Osteoblast (primary cell): ENCODE measurements around the gene FAM117A. TPM values are rescaled to one million over a fixed set of nuclear protein-coding genes. Genes with fewer than 3 reads are reported as not detected.

Experiments used
- DNase-seq: peaks from one replicate; pipeline ENCODE4 v3.0.0; 2011; ENCODE audit warnings: low spot score, mixed read lengths; ENCODE audit not compliant: insufficient read length; ENCODE audit errors: missing footprints
- H2AFZ ChIP-seq: 2 replicates; pipeline ENCODE4 v1.6.0; 2011; ENCODE audit warnings: mild to moderate bottlenecking, low read length
- H3K27ac ChIP-seq: 2 replicates; pipeline ENCODE4 v1.5.1; 2011; ENCODE audit warnings: mild to moderate bottlenecking, low read depth, low read length, moderate library complexity
- H3K27me3 ChIP-seq: 2 replicates; pipeline ENCODE4 v1.6.0; 2012; ENCODE audit warnings: mild to moderate bottlenecking, control low read depth, inconsistent platforms, low read length, moderate library complexity; ENCODE audit not compliant: insufficient read depth
- H3K36me3 ChIP-seq: 2 replicates; pipeline ENCODE4 v1.5.1; 2011; ENCODE audit warnings: mild to moderate bottlenecking, low read length, control low read depth, moderate library complexity; ENCODE audit not compliant: insufficient read depth
- H3K4me1 ChIP-seq: 2 replicates; pipeline ENCODE4 v1.5.1; 2011; ENCODE audit warnings: mild to moderate bottlenecking, low read length, control low read depth, moderate library complexity; ENCODE audit not compliant: insufficient read depth
- H3K4me2 ChIP-seq: 2 replicates; pipeline ENCODE4 v1.6.0; 2011; ENCODE audit warnings: mild to moderate bottlenecking, low read length; ENCODE audit not compliant: insufficient read depth
- H3K4me3 ChIP-seq: fragments of 200-600 bp; sonication (generic); 3 replicates; pipeline ENCODE4 v1.5.1; 2012; ENCODE audit warnings: mild to moderate bottlenecking, low read length, inconsistent platforms; ENCODE audit not compliant: insufficient read depth
- H3K79me2 ChIP-seq: 2 replicates; pipeline ENCODE4 v1.6.0; 2012; ENCODE audit warnings: mild to moderate bottlenecking, low read length, control low read depth, inconsistent platforms; ENCODE audit not compliant: insufficient read depth
- H3K9me3 ChIP-seq: 2 replicates; pipeline ENCODE4 v1.5.1; 2011; ENCODE audit warnings: low read depth, low read length, control low read depth
- H4K20me1 ChIP-seq: 2 replicates; pipeline ENCODE4 v1.6.0; 2012; ENCODE audit warnings: mild to moderate bottlenecking, low read length, control low read depth; ENCODE audit not compliant: insufficient read depth
- total RNA-seq: library from RNA; depleted of rRNA; stranded (reverse); fragments of >200 nt; gene quantifications from 2 replicates; pipeline ENCODE4 v1.2.3, GENCODE V29; 2012
- TF ChIP-seq, protein P1 (sequence below): IDR thresholded peaks from 2 replicates; pipeline ENCODE4 v1.5.1; 2011; ENCODE audit warnings: mild to moderate bottlenecking, low read depth, low read length, moderate library complexity; ENCODE audit errors: extremely low read depth

FAM117A gene
- total RNA-seq, 1 donor, result 8.7 TPM

DNA sequence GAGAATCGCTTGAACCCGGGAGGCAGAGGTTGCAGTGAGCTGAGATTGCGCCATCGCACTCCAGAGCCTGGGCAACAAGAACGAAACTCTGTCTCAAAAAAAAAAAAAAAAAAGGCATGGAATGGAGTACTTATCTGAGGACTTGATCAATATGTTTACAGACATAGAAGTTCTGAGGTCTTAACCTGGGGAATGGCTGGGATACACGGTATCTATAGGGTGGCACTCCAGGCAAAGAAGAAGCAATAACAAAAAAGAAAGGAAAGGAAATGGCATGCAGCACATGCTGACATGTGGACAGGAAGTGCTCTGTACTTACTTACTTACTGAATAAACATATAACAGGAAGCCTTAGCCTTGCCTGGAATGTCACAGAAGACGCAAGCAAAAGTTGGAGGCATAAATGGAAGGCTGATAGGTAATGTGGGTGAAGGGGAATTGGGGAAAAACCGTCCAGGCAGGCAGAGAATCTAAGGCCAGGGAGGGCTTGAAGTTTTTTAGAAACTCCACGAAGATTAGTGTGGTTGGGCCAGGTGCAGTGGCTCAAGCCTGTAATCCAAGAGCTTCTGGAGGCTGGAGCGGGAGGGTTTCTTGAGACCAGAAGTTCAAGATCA is 75.9 kb downstream of the FAM117A start:
- no peaks in the 10 kb centered on the region for H3K27me3 ChIP-seq
- H3K4me2 ChIP-seq, result no peak overlapping the region
- no peak overlapping the region for H3K4me3 ChIP-seq
- no peak for DNase-seq
- no peaks in the 10 kb centered on the region for H3K9me3 ChIP-seq
- H3K4me1 ChIP-seq, result peaks cover 20% of the 10 kb centered on the region
- H3K36me3 ChIP-seq, result no peaks in the 10 kb centered on the region
- TF ChIP-seq, protein P1, sequence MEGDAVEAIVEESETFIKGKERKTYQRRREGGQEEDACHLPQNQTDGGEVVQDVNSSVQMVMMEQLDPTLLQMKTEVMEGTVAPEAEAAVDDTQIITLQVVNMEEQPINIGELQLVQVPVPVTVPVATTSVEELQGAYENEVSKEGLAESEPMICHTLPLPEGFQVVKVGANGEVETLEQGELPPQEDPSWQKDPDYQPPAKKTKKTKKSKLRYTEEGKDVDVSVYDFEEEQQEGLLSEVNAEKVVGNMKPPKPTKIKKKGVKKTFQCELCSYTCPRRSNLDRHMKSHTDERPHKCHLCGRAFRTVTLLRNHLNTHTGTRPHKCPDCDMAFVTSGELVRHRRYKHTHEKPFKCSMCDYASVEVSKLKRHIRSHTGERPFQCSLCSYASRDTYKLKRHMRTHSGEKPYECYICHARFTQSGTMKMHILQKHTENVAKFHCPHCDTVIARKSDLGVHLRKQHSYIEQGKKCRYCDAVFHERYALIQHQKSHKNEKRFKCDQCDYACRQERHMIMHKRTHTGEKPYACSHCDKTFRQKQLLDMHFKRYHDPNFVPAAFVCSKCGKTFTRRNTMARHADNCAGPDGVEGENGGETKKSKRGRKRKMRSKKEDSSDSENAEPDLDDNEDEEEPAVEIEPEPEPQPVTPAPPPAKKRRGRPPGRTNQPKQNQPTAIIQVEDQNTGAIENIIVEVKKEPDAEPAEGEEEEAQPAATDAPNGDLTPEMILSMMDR, result no peak
- H4K20me1 ChIP-seq, result no peaks in the 10 kb centered on the region
- H2AFZ ChIP-seq, result peak overlapping the region; percentile 90
- H3K27ac ChIP-seq, result peak overlapping the region; percentile 17
- no peaks in the 10 kb centered on the region for H3K79me2 ChIP-seq

DNA sequence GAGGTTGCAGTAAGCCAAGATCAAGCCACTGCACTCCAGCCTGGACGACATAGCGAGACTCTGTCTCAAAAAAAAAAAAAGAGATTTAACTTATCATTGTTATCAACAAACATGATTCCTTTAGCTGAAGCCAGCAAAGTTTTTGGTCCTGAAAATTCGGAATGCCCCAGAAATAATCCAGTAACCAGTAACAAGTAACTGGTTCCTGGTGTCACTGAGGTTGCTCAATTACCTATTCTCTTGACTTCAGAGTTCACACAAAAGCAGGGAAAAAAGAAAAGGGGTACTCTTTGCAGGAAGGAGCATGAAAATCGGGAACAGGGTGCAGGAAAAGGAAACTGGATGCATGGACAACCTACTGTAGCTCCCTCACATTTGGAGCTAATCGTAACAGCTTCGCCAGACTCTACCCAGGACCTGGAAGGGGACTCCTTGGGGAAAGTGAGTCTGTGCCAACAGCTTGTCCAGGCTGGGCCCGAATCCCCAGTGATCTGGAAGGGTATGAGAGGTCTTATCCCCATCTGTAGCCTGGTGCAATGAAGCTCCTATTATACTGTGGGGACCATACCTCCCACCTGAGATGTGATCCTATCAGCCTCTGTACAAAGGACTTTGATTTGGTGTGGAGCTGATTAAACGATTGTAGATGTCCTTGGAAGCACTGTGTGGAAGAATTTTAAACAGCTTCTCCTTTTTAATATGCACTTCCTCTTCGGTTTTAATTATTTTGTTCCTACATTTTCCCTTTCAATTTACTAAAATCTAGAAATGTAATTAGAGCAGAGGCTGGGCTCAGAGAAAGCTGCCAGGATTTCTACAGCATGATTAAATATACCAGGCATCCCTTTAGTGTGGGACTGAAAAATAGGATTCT is 82.6 kb downstream of the FAM117A start:
- H3K27ac ChIP-seq, result no peak overlapping the region
- no peak overlapping the region for H2AFZ ChIP-seq

DNA sequence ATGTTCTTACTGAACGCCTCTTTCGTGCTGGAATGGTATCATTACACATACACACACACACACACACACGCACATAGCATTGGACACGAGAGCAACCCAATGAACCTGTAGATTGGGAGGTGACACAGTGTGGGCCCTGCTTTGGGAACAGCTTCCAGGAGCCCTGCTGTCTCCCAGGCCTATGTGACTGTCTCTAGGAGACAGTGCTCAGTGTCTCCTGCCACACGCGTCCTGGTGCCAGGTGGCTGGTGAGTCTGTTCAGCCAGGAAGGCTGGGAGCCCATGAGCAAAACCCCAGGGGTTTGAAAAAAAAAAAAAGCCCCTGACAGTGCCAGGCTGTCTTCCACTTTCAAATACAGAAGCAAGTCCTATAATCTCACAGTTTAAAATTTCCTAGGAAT is 83.6 kb downstream of the FAM117A start:
- Histone ChIP-seq H4K20me1 (peaks cover 9% of the 10 kb centered on the region), H3K36me3 (peaks cover 4% of the 10 kb centered on the region), H3K4me2 (no peak overlapping the region), H3K79me2 (peaks cover 20% of the 10 kb centered on the region), H3K4me3 (no peak overlapping the region), H3K4me1 (peaks cover 9% of the 10 kb centered on the region), H3K27ac (no peak overlapping the region), H3K27me3 (peaks cover 5% of the 10 kb centered on the region), H2AFZ (peak overlapping the region; percentile 63), H3K9me3 (no peaks in the 10 kb centered on the region)
- TF ChIP-seq, protein P1, result no peak
- no peak for DNase-seq

More for the DNA sequence above, 82.6 kb downstream of the FAM117A start:
- TF ChIP-seq, protein P1, result no peak
- Histone ChIP-seq H3K9me3 (no peaks in the 10 kb centered on the region), H3K79me2 (peaks cover 10% of the 10 kb centered on the region), H3K27me3 (peaks cover 5% of the 10 kb centered on the region), H3K4me1 (peaks cover 4% of the 10 kb centered on the region), H3K4me2 (no peak overlapping the region), H3K4me3 (no peak overlapping the region), H3K36me3 (no peaks in the 10 kb centered on the region), H4K20me1 (no peaks in the 10 kb centered on the region)
- no peak for DNase-seq
